GM19468 (cell line): ENCODE measurements around the gene GYS1.

Experiments
- ATAC-seq: cut with Tn5 transposase; IDR thresholded peaks from one replicate; pipeline ENCODE4 v1.9.1; 2021; ENCODE audit warnings: mild to moderate bottlenecking, moderate library complexity, moderate number of reproducible peaks; ENCODE audit not compliant: unreplicated experiment; ENCODE audit errors: extremely low read depth

GYS1 gene

GRCh38 chr19:48965806-48966540 lies 27.1 kb downstream of the GYS1 start:
- ATAC-seq = no peak

GRCh38 chr19:48965040-48965805 lies 27.9 kb downstream of the GYS1 start, which contains the start of gene FTL:
FTL (plus strand) TSS chr19:48965309; CDS start chr19:48965508, 199 bp downstream.
- ATAC-seq = peak; percentile 37

GRCh38 chr19:48964205-48965039 lies 28.7 kb downstream of the GYS1 start:
- ATAC-seq = no peak

GRCh38 chr19:48963371-48964204 lies 29.5 kb downstream of the GYS1 start:
- ATAC-seq = peak; percentile 14

- no peak for ATAC-seq
These were observed 30.3 kb downstream of the GYS1 start for GRCh38 chr19:48962849-48963165.

- peak; percentile 22 for ATAC-seq
These were observed 30.9 kb downstream of the GYS1 start for GRCh38 chr19:48962029-48962848.

GRCh38 chr19:48961673-48962028 lies 31.5 kb downstream of the GYS1 start:
- no peak for ATAC-seq

- ATAC-seq = no peak
These were observed 32.0 kb downstream of the GYS1 start for GRCh38 chr19:48961051-48961649.

GRCh38 chr19:48959341-48960239 lies 33.5 kb downstream of the GYS1 start:
- ATAC-seq = no peak

GRCh38 chr19:48958006-48958405 lies 35.1 kb downstream of the GYS1 start:
- no peak for ATAC-seq

GRCh38 chr19:48955308-48955958 lies 37.7 kb downstream of the GYS1 start:
- no peak for ATAC-seq

- peak; percentile 54 for ATAC-seq
These were observed 38.4 kb downstream of the GYS1 start, which contains the start of gene BAX for GRCh38 chr19:48954595-48955307. BAX (plus strand) TSS chr19:48954875; CDS start chr19:48954929, 54 bp downstream.

GRCh38 chr19:48953990-48954594 lies 39.0 kb downstream of the GYS1 start:
- no peak for ATAC-seq

- ATAC-seq = no peak
These were observed 40.0 kb downstream of the GYS1 start for GRCh38 chr19:48953141-48953540.

- no peak for ATAC-seq
These were observed 42.1 kb downstream of the GYS1 start for GRCh38 chr19:48950830-48951519.

GRCh38 chr19:48950159-48950558 lies 43.0 kb downstream of the GYS1 start:
- no peak for ATAC-seq
